ENCODE results near the gene COMT. TPM values are rescaled to one million over a fixed set of nuclear protein-coding genes. Genes with fewer than 3 reads are reported as not detected.

COMT gene
- total RNA-seq, 4 donors from 2014 or later, result 88.9 to 175 (median 108) TPM

DNA sequence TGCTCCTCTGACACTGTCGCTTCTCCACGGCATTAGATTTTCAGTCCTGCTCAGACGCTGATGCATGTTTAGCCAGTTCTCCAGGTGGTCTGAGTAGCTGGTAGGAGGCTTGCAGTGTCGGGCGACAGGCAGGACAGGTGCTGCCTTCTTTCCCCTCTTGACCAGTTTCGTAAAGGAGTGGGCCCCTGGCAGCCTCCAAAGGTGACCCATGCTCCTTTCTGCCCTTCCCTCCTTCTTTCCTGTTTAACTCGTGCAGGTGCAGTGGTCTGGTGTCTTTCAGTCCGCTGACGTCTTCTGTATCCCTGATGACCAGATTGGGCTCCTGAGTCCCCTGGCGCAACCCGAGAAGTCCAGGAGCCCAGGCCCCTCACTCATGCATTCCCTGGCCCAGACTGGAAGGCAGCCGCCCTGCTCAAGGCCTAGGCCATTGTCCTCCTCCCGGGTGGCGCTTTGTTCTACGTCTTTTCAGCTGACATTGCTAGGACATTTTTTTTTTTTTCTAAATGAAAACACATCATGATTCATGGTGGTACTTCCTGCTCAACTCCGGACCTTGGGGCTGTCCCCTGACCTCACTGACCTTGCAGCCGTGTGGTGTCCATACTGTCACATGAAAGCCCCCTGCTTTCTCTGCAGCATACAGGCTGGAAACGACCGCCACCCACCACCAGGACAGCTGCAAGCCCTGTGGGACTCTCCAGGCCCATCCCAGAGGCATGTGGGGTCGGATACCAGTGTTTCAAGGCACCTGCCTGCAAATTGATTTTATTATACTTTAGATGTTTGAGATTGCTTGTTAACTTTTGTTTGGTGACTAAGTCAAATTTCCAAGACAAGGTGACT lies 25.6 kb downstream of the COMT start:
- intact Hi-C loops (cut with DNase I; ENCODE audit: low total_unique reads), result no loop called here
- no peaks in the 10 kb centered on the region for H3K4me1 ChIP-seq
- H3K9me3 ChIP-seq, result no peaks in the 10 kb centered on the region
- H3K27me3 ChIP-seq, result no peaks in the 10 kb centered on the region
- H3K36me3 ChIP-seq, result no peaks in the 10 kb centered on the region
- DNase-seq, result no peak
- H3K27ac ChIP-seq, result no peak overlapping the region
- TF ChIP-seq, protein P1, sequence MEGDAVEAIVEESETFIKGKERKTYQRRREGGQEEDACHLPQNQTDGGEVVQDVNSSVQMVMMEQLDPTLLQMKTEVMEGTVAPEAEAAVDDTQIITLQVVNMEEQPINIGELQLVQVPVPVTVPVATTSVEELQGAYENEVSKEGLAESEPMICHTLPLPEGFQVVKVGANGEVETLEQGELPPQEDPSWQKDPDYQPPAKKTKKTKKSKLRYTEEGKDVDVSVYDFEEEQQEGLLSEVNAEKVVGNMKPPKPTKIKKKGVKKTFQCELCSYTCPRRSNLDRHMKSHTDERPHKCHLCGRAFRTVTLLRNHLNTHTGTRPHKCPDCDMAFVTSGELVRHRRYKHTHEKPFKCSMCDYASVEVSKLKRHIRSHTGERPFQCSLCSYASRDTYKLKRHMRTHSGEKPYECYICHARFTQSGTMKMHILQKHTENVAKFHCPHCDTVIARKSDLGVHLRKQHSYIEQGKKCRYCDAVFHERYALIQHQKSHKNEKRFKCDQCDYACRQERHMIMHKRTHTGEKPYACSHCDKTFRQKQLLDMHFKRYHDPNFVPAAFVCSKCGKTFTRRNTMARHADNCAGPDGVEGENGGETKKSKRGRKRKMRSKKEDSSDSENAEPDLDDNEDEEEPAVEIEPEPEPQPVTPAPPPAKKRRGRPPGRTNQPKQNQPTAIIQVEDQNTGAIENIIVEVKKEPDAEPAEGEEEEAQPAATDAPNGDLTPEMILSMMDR (IDR thresholded peaks at IDR 0.05), result no peak
- TF ChIP-seq POLR2A (IDR thresholded peaks at IDR 0.05), result no peak
- H3K4me3 ChIP-seq, result no peak overlapping the region

DNA sequence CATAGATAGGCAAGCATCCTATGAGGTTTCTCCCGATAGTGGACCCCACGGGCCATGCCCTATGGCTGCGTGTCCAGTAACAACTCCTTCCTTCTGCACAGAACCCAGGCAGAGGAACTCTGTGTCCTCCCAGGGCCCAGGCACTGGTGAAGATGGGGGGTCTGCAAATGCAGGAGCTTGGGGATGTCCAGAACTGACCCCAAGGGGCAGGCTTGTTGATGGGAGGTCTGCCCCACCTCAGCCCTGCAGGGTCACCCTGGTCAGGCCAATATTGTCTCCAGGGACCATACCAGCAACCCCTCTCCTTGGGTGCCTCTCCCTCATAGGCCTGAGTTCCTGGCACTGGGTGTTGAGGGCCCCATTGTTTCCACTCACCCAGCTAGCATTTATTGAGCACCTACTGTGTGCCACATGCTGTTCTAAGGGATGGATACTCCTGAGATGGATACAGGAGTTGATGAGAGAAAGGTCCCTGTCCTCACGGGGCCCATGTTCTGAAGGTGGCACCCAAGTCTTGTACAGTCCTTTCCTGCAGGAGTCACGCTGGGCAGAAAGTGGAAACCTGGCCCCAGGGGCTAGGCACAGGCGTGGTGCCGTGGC lies 26.4 kb downstream of the COMT start:
- H3K27ac ChIP-seq, result no peak overlapping the region
- H3K27me3 ChIP-seq, result no peaks in the 10 kb centered on the region
- no peaks in the 10 kb centered on the region for H3K9me3 ChIP-seq
- H3K36me3 ChIP-seq, result no peaks in the 10 kb centered on the region
- H3K4me1 ChIP-seq, result no peaks in the 10 kb centered on the region
- intact Hi-C loops (cut with DNase I; ENCODE audit: low total_unique reads), result no loop called here
- TF ChIP-seq, protein P1 (IDR thresholded peaks at IDR 0.05), result no peak
- TF ChIP-seq POLR2A (IDR thresholded peaks at IDR 0.05), result no peak
- H3K4me3 ChIP-seq, result no peak overlapping the region
- DNase-seq, result no peak

DNA sequence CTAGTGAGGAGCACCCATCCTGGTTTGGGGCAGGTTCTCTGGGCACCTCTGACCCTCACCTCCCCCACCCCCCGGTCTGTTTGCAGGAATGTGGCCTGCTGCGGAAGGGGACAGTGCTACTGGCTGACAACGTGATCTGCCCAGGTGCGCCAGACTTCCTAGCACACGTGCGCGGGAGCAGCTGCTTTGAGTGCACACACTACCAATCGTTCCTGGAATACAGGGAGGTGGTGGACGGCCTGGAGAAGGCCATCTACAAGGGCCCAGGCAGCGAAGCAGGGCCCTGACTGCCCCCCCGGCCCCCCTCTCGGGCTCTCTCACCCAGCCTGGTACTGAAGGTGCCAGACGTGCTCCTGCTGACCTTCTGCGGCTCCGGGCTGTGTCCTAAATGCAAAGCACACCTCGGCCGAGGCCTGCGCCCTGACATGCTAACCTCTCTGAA lies 26.9 kb downstream of the COMT start:
- H3K9me3 ChIP-seq, result no peaks in the 10 kb centered on the region
- H3K4me3 ChIP-seq, result no peak overlapping the region
- no peaks in the 10 kb centered on the region for H3K4me1 ChIP-seq
- H3K36me3 ChIP-seq, result no peaks in the 10 kb centered on the region
- DNase-seq, result no peak
- H3K27me3 ChIP-seq, result no peaks in the 10 kb centered on the region
- no peak overlapping the region for H3K27ac ChIP-seq
- intact Hi-C loops (cut with DNase I; ENCODE audit: low total_unique reads), result no loop called here
- TF ChIP-seq, protein P1 (IDR thresholded peaks at IDR 0.05), result no peak
- no peak for TF ChIP-seq POLR2A (IDR thresholded peaks at IDR 0.05)

DNA sequence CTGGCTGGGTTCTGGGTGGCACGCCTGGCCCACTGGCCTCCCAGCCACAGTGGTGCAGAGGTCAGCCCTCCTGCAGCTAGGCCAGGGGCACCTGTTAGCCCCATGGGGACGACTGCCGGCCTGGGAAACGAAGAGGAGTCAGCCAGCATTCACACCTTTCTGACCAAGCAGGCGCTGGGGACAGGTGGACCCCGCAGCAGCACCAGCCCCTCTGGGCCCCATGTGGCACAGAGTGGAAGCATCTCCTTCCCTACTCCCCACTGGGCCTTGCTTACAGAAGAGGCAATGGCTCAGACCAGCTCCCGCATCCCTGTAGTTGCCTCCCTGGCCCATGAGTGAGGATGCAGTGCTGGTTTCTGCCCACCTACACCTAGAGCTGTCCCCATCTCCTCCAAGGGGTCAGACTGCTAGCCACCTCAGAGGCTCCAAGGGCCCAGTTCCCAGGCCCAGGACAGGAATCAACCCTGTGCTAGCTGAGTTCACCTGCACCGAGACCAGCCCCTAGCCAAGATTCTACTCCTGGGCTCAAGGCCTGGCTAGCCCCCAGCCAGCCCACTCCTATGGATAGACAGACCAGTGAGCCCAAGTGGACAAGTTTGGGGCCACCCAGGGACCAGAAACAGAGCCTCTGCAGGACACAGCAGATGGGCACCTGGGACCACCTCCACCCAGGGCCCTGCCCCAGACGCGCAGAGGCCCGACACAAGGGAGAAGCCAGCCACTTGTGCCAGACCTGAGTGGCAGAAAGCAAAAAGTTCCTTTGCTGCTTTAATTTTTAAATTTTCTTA lies 27.8 kb downstream of the COMT start:
- TF ChIP-seq POLR2A (IDR thresholded peaks at IDR 0.05), result no peak
- TF ChIP-seq, protein P1 (IDR thresholded peaks at IDR 0.05), result no peak
- no peak overlapping the region for H3K4me3 ChIP-seq
- intact Hi-C loops (cut with DNase I; ENCODE audit: low total_unique reads), result no loop called here
- no peaks in the 10 kb centered on the region for H3K9me3 ChIP-seq
- H3K27me3 ChIP-seq, result no peaks in the 10 kb centered on the region
- H3K4me1 ChIP-seq, result no peaks in the 10 kb centered on the region
- no peak overlapping the region for H3K27ac ChIP-seq
- H3K36me3 ChIP-seq, result no peaks in the 10 kb centered on the region
- no peak for DNase-seq
